Right renal cortex interstitium (tissue), 3 donors: ENCODE results near the gene DAW1. TPM values are rescaled to one million over a fixed set of nuclear protein-coding genes. Genes with fewer than 3 reads are reported as not detected.
"Not testable (repeated sequence)": the region's sequence is repeated elsewhere in the genome, so short reads cannot be mapped to it uniquely, and the experiment has no call there.

Source experiments
- DNase-seq, 3 donors: peaks; one replicate each; pipeline ENCODE4 v3.0.0-alpha.2; 2013; ENCODE audit warnings: low read depth in 3 of 3, low spot score in 2 of 3
- polyA plus RNA-seq, 3 donors: library from polyadenylated mRNA; unstranded; fragments of 120-200 nt; gene quantifications; one replicate each; pipeline ENCODE4 v1.2.1, GENCODE V29; 2013; ENCODE audit not compliant: insufficient read length in 3 of 3

The DAW1 gene
- polyA plus RNA-seq, 3 donors, result 0.68 to 0.99 (median 0.76) TPM

DNA sequence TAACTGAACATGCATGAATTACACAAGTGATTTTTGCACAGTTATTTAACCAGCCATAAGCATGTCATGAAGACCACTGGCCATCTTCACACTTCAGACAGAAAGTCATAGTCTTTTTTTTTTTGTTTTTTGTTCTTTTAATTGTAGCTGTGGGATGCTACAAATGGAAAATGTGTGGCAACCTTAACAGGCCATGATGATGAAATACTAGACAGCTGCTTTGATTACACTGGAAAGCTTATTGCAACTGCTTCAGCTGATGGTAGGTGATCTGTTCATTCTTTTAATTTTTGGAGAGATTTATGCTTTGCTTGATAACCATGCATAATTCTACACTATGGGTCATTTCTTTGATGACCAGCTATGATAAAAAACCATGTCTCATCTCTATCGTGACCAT, 35.6 kb downstream of the DAW1 start:
- no peak for DNase-seq

DNA sequence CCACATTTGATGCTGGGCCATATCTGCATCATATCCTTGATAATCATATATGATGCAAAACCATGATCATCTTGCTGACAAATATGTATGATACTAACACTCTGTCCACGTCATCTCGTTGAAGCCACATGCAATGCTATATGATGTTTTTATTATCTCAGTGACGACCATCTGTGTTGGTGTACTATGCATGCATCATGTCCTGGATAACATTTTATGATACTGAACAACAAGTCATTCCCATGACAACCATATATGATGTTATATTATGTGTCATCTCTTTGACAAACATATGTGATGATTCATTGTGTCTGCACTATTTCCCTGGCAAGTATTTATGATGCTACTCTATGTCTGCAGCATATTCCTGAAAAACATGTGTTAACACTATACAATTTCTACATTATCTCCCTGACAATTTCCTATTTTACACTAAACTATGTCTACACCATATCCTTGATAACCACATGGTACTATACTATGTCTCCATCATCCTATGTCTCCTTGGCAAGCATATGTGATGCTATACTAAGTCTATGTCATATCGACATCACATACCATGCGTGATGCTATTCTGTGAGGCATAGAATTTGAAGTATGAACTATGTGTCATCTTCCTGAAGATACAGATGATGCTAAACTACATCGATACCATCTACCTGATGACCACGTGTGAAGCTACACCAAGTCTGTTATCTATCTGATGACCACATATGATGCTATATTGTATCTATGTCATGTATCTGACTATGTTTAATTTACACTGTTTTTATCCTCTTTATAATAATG, 37.0 kb downstream of the DAW1 start:
- DNase-seq, result no peak

DNA sequence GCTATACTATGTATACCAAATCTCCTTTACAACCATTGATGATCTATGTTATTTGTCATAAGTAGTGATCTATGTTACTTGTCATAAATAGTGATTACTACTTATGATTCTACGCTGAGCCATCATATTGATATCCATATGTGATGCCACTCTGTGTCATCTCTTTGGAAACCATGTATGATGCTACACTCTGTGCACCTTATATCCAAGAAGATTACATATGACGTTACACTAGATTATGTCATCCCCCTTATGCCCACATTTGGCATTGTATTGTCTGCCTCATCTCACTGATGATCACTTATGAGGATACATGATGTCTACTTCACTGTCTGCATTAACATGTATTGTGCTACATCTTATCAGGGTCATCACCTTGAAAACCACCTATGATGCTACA, 42.9 kb downstream of the DAW1 start:
- DNase-seq, result no peak

DNA sequence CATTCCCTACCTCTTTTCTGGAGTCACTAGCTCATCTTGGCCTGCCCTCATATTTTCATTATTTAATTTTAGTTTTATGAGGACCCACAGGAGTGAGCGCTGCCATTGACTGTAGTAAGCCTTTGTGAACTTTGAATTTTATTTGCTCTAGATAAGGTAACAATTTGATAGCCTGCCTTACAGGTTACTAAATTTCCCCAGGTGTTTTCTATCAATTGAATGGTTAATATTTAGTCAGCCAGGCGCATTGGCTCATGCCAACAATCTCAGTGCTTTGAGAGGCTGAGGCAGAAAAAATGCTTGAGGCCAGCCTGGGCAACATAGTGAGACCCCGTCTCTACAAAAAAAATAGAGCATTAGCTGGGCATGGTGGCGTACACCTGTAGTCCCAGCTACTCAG, 50.2 kb downstream of the DAW1 start:
- DNase-seq, result no peak

DNA sequence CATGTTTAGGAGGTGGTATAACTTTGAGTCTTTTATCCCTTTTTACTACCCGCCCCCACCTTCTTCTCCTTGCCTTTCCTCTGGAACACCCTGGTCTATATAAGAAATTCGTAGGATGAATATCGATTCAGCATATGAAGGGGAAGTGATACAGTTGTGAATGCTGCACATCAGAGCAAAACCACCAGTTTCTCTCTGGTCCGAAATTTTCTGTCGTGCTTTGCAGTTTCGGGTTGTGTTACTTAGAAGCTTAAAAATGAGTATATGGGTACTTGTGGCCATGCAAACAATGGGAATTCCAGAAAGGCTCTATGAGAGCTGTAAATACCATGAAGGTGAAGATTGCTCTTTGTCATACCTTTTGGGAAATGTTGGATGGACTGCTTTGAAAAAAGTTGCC, 60.6 kb downstream of the DAW1 start:
- DNase-seq, result no peak

DNA sequence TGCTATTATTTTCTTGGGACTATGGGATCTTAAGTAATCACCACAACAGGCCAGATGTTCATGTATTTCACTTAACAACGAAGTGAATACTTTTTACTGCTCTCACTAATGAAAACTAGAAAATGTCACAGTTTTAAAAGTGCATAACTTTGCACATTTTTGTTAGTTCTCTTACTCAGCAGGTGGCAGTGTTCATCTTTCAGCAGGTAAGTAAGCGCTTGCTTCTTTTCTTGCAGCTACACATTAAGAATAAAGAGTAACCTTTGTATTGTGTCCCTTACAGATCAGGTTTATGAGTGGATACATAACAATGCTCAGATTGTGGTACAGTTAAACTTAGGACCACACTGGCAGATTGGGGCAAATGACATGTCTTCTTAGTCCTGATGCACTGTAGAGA, 61.0 kb downstream of the DAW1 start:
- DNase-seq, result no peak

DNA sequence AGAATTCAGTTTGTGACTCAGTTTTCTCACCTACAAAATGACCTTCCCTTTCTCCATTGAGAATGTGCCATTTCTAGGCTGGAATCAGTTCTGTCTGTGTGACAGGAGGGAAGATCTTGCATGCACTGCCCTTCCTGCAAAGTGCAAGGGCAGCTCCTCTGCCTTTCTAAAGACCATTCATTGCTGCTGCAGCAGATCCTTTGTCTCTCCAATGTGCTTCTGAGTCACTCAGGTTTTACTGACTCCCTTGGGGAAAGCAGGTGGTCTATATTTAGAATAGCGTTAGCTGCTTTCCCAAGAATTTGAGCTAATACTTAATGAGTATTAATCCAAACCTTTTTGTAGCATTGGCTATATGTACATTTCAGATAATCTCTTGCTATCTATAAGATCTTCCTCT, 62.5 kb downstream of the DAW1 start:
- DNase-seq, result no peak

DNA sequence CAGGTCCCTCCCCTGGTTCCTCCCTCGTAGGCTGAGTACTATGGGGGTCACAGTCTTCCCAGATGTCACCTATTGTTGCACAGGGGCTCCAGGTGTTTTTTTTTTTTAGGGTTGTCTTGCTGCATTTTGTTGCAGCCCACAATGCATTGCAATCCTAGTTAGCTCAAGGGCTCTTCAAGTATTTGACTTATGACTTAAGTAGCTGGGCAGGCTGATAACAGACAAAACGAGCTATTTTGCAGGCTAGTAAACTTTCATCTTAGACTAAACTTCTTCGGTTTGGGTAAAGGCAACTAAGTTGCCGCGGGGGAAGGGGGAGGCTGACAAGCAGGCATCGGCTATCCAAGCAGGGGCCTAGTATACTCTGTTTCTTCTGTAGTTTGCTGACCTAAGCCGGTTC, 64.8 kb downstream of the DAW1 start:
- not testable (repeated sequence) for DNase-seq

DNA sequence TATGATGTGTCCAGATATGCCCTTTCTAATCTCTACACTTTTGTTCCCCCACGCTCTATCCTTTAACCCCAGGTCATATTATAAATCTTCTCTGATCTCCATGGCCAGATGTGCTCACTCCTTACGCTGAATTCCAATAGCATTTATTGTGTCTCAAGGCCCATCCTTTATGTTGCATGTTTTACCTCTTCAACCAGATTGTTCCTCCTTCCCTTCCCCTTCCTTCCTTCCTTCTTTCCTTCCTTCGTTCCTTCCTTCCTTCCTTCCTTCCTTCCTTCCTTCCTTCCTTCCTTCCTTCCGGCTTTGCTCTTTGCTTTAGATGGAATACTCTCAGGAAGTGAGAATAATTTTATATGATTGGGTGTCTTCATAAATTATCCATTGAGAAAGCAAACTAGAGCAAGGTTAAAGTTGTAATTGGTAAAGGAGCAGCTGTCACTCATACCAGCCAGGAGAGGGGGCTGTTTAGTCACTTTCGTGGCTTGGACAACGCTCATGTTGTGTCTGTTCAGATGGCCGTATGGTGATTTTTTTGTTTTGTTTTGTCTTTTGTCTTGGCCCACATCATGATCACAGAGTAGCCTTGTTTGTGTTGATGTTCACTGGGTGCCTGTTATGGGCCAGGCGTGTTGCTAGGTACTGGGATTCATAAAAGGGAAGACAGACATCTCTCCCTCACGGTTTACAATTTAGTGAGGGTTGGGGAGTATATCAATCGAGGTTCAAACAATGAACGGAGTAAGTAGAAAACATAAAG, 68.0 kb downstream of the DAW1 start:
- peak in 1 of 3 donors; percentile 7 for DNase-seq

DNA sequence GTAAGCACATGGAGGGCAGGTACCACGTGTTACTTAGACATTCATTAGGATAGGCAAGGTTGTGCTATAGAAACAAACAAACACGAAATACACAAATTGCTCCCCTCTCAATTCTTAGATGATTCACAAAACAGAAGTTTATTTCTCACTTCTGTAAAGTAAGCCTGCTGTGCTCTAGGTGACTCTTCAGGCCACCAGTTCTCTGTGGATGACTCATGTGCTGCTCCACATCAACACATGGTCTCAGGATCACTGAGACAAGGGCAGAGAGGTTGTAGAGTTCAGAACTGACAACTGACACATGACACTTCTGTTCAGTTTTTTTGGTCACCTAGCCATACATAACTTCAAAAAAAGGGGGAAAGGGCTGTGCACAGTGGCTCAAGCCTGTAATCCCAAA, 70.6 kb downstream of the DAW1 start:
- DNase-seq, result no peak

DNA sequence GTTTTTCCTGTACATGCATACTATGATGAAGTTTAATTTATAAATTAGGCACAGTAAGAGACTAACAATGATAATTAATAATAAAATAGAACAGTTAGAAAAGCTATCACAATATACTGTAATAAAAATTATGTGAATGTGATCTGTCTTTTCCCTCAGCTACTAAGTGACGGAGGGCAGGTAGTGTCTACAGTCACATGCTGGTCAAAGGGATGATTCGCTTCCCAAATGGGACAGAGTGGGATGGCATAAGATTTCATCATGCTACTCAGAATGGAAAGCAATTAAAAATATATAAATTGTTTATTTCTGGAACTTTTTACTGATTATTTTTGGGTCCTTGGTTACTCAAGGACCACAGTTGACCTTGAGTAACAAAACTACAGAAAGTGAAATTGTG, 71.5 kb downstream of the DAW1 start:
- no peak for DNase-seq

DNA sequence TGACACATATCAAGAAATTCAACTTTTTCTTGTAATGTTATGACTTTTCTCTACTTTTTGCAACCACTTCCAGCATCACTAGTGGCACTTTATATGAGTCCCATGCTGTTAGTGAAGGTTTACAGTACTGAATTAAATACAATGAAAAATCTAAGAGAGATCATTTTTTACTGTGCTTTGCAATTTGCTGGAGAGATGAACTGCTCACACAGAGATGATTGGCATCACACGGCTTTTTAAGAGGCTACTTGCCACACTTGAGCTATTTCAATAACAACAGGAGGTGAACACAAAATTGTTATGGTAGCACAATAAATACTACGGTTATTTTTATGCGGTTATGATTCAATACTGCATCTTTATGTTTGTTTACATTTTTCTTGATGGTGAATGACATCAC, 88.9 kb downstream of the DAW1 start:
- DNase-seq, result no peak

DNA sequence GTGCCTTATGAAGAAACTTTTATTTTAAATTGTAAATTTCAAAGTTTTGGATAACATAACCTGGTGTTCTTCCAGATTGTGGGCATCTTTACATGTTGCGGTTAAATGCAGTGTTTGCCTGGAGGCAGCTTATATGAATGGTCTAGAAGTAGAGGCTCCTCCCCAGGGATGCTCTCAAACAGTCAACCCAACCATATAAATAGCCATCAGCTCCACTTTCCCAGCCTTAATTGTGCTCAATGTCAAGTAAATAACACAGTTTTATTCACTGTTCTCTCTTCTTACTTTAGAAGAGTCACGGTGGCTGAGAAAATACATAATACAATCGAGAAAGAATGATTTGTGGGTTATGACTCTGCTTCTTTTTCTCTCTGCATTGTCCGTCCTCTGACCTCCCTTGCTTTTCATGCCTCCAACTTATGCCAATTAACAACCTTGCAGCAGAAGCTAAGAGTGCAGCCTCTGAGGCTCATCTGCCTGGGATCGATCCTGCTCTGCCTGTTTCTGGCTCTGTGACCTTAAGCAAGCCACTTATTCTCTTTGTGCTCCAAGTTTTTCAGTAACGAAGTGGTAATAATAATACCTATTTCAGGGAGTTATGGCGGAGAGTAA, 100.3 kb downstream of the DAW1 start:
- DNase-seq, result no peak

DNA sequence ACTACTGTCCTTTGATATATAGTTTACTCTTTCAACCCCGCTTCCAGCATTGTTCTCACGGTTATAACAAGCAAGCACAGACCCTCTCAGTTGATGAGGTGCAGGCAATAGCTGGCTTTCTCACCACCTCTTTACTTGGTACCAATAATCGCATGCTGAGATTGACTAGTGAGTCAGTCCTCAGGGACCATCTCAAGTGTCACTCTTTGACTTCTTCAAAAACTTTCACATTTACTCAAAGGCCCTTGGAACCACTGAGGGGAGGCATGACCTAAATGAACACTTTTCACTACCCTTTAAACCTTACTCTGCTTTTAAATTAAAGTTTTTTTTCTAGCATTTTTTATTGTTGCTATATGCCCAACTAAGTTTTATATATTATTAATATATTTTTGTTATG, 101.8 kb downstream of the DAW1 start:
- DNase-seq, result no peak

Other genes with a start within 250 kb of the DAW1 start
- gene SCYGR5, start 204.8 kb upstream of the DAW1 start, polyA plus RNA-seq, result not detected
- gene SLC19A3, start 153.6 kb upstream of the DAW1 start, polyA plus RNA-seq, result 1 to 10 TPM; 6.6 to 9.3 (median 7.0) TPM
- not detected for gene SCYGR6, start 146.9 kb upstream of the DAW1 start, polyA plus RNA-seq
- not detected for gene SCYGR7, start 143.3 kb upstream of the DAW1 start, polyA plus RNA-seq
- gene SCYGR8, start 125.7 kb upstream of the DAW1 start, polyA plus RNA-seq, result not detected
- gene CCL20, start 57.8 kb upstream of the DAW1 start, polyA plus RNA-seq, result under 1 TPM; 0.36 to 0.62 (median 0.52) TPM